Adrenal gland (tissue), 12 donors: ENCODE measurements around the gene CAMK1D. TPM values are rescaled to one million over a fixed set of nuclear protein-coding genes. Genes with fewer than 3 reads are reported as not detected.

ENCODE experiments used
- DNase-seq, 7 donors: peaks; one replicate each; pipeline ENCODE4 v3.0.0-alpha.2; 2019 to 2020
- H3K27ac ChIP-seq, 5 donors: fragments of 200-600 bp; sonication (generic) in 4 of 5; 1 replicate in 3 of 5; 2 replicates in 2 of 5; pipeline versions ENCODE4 v1.5.1 to v1.8.0; 2016 to 2020; ENCODE audit warnings: mild to moderate bottlenecking in 1 of 5
- H3K27me3 ChIP-seq: fragments of 200-600 bp; 2 replicates; pipeline ENCODE4 v1.8.0; 2021
- H3K36me3 ChIP-seq, 2 donors: fragments of 200-600 bp; replicated peaks in 1 of 2; 1 replicate in 1 of 2; 2 replicates in 1 of 2; pipeline versions ENCODE4 v1.5.1 to v1.8.0; 2018 to 2022
- H3K4me1 ChIP-seq, 2 donors: fragments of 200-600 bp; replicated peaks in 1 of 2; 1 replicate in 1 of 2; 2 replicates in 1 of 2; pipeline versions ENCODE4 v1.5.1 to v1.8.0; 2018 to 2021
- H3K4me3 ChIP-seq, 4 donors: fragments of 200-600 bp; sonication (generic) in 3 of 4; one replicate each; pipeline ENCODE4 v1.5.1; 2016 to 2018
- H3K9me3 ChIP-seq, 3 donors: fragments of 200-600 bp; sonication (generic) in 1 of 3; replicated peaks in 1 of 3; 1 replicate in 2 of 3; 2 replicates in 1 of 3; pipeline versions ENCODE4 v1.5.1 to v1.8.0; 2016 to 2021
- POLR2A ChIP-seq, 2 donors: fragments of 450-650 bp; IDR thresholded peaks; one replicate each; pipeline ENCODE4 v1.6.1; 2017; ENCODE audit warnings: antibody characterized with exemption in 2 of 2, mild to moderate bottlenecking in 2 of 2, moderate library complexity in 1 of 2
- WGBS, 4 donors: extraction: QIAGEN DNeasy Blood & Tissue Kit in 2 of 4; methylation state at CpG; one replicate each; pipeline versions ENCODE4 v1.1.5 to v1.1.7; 2013 to 2017; 5-methylcytosine and 5-hydroxymethylcytosine counted together
- intact Hi-C, 2 donors: fragments of 100-400 bp; cut with DNase I; formaldehyde crosslinking; loops; one replicate each; pipeline versions ENCODE4 v1.14.1 to v1.15.0; 2022 to 2023
- polyA plus RNA-seq, 3 donors: library from polyadenylated mRNA; stranded (reverse); fragments of 200-250 nt in 2 of 3; fragments of 350-450 nt in 1 of 3; fragmentation: Illumina TruSeq in 1 of 3; extraction: RNeasy Lipid Tissue Mini Kit (QIAGEN cat#74804) in 1 of 3; gene quantifications; one replicate each; pipeline ENCODE4 v1.2.3, GENCODE V29; 2013 to 2014
- total RNA-seq, 9 donors: library from RNA; depleted of rRNA in 4 of 9; stranded (reverse); fragments of >200 nt in 4 of 9; fragments of 120-200 nt in 1 of 9; fragmentation: NEBNext Ultra II Directional in 1 of 9; extraction: Animal tissue kit (Norgen Biotek cat#: 25700) in 1 of 9; gene quantifications; one replicate each; pipeline versions ENCODE4 v1.1.0 to v1.2.4, GENCODE V29; 2013 to 2023
- TF ChIP-seq, protein P1 (sequence below), 6 experiments: fragments of 450-650 bp in 4 of 6; fragments of 200-600 bp in 2 of 6; sonication (generic) in 1 of 6; IDR thresholded peaks; 1 replicate in 5 of 6; 2 replicates in 1 of 6; pipeline versions ENCODE4 v1.5.1 to v1.8.0; 2016 to 2021; ENCODE audit warnings: antibody characterized with exemption in 6 of 6, mild to moderate bottlenecking in 2 of 6, moderate library complexity in 1 of 6
- donor health status: healthy with polysubstance abuse.
- donor health status: Bipolar disorder and iron deficiency.
- donor health status: DM: yes; HTN: yes; CAD: no.
- donor health status: DM: no; HTN: no; CAD: no.
- donor health status: DM: no; HTN: no; CAD: no.
- donor health status: DM: yes; HTN: yes; CAD: no.

CAMK1D gene
- total and polyA plus RNA-seq, 12 donors, result 2.3 to 9.4 (median 6.5) TPM

GRCh38 chr10:12509016-12509793 is 159.9 kb downstream of the CAMK1D start:
- no peak for TF ChIP-seq POLR2A (IDR thresholded peaks at IDR 0.05)
- TF ChIP-seq, protein P1, sequence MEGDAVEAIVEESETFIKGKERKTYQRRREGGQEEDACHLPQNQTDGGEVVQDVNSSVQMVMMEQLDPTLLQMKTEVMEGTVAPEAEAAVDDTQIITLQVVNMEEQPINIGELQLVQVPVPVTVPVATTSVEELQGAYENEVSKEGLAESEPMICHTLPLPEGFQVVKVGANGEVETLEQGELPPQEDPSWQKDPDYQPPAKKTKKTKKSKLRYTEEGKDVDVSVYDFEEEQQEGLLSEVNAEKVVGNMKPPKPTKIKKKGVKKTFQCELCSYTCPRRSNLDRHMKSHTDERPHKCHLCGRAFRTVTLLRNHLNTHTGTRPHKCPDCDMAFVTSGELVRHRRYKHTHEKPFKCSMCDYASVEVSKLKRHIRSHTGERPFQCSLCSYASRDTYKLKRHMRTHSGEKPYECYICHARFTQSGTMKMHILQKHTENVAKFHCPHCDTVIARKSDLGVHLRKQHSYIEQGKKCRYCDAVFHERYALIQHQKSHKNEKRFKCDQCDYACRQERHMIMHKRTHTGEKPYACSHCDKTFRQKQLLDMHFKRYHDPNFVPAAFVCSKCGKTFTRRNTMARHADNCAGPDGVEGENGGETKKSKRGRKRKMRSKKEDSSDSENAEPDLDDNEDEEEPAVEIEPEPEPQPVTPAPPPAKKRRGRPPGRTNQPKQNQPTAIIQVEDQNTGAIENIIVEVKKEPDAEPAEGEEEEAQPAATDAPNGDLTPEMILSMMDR (IDR thresholded peaks at IDR 0.05), result no peak
- no peak overlapping the region for H3K27ac ChIP-seq

DNA sequence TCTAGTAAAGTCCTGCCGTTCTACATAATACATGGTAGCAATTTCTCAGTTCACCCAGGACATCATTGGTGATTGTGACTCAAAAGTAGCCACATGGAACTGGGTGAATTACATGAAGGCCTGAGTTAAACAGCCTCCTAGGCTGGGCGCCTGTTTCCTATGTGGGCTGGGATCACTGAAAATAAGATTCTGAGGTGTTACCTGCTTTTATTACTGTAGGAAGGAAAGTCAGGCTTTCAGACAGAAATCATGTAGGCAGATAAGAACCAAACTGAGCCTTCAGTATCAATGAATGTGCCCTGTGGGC is 160.4 kb downstream of the CAMK1D start:
- Histone ChIP-seq H3K4me1 (no peaks in the 10 kb centered on the region), H3K27ac (no peak overlapping the region), H3K4me3 (no peak overlapping the region), H3K9me3 (no peaks in the 10 kb centered on the region), H3K27me3 (no peaks in the 10 kb centered on the region), H3K36me3 (no peaks in the 10 kb centered on the region)
- intact Hi-C loops, result no loop called here
- DNase-seq, result no peak
- WGBS, 4 donors, result 89 to 96% (median 91%) methylated on average over 2 of the region's 2 CpGs
- TF ChIP-seq, protein P1 (IDR thresholded peaks at IDR 0.05), result no peak
- TF ChIP-seq POLR2A (IDR thresholded peaks at IDR 0.05), result no peak

More at GRCh38 chr10:12509016-12509793, 159.9 kb downstream of the CAMK1D start:
- no peak overlapping the region for H3K4me3 ChIP-seq
- H3K36me3 ChIP-seq, result no peaks in the 10 kb centered on the region
- WGBS, 4 donors, result 84 to 89% (median 88%) methylated on average over 5 of the region's 5 CpGs
- no peaks in the 10 kb centered on the region for H3K4me1 ChIP-seq
- intact Hi-C loops, result no loop called here
- peak in 1 of 7 donors; percentile 21 for DNase-seq
- no peaks in the 10 kb centered on the region for H3K27me3 ChIP-seq
- H3K9me3 ChIP-seq, result no peaks in the 10 kb centered on the region

DNA sequence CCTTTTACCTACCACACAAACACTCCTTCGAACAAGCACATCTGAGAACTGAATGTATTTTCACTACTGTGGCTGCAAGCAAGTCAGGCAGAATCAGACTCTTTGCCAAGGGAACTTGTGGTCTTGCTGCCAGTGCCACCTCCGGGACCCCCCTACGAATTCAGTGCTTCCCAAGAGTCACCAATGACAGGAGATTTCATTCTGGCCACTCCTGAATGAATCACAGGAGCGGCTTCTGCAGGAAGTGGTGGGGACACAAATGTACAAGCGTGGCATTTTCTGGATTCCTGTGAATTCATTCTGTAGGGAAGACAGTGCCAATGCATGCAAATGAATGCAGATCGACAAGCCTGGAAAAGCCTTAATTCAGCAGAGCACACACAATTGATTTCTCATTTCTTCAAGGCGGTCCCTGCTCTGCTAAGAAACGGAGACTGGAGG is 161.2 kb downstream of the CAMK1D start:
- Histone ChIP-seq H3K36me3 (no peaks in the 10 kb centered on the region), H3K4me1 (no peaks in the 10 kb centered on the region), H3K4me3 (no peak overlapping the region), H3K27me3 (no peaks in the 10 kb centered on the region), H3K27ac (no peak overlapping the region), H3K9me3 (no peaks in the 10 kb centered on the region)
- TF ChIP-seq POLR2A (IDR thresholded peaks at IDR 0.05), result no peak
- TF ChIP-seq, protein P1 (IDR thresholded peaks at IDR 0.05), result no peak
- intact Hi-C loops, result no loop called here
- DNase-seq, result peak in 1 of 7 donors; percentile 10
- 80 to 93% (median 81%) methylated on average over 7 to 8 of the region's 8 CpGs for WGBS, 4 donors

GRCh38 chr10:12510984-12511383 is 161.6 kb downstream of the CAMK1D start:
- peak in 1 of 7 donors; percentile 5 for DNase-seq
- intact Hi-C loops, result no loop called here
- Histone ChIP-seq H3K9me3 (no peaks in the 10 kb centered on the region), H3K4me3 (no peak overlapping the region), H3K27ac (no peak overlapping the region), H3K27me3 (no peaks in the 10 kb centered on the region), H3K4me1 (no peaks in the 10 kb centered on the region), H3K36me3 (no peaks in the 10 kb centered on the region)
- TF ChIP-seq POLR2A (IDR thresholded peaks at IDR 0.05), result no peak
- TF ChIP-seq, protein P1 (IDR thresholded peaks at IDR 0.05), result no peak
- 56 to 79% (median 70%) methylated on average over 4 of the region's 4 CpGs for WGBS, 4 donors
